Measurements from ENCODE around the gene NDRG2.

The NDRG2 gene

DNA sequence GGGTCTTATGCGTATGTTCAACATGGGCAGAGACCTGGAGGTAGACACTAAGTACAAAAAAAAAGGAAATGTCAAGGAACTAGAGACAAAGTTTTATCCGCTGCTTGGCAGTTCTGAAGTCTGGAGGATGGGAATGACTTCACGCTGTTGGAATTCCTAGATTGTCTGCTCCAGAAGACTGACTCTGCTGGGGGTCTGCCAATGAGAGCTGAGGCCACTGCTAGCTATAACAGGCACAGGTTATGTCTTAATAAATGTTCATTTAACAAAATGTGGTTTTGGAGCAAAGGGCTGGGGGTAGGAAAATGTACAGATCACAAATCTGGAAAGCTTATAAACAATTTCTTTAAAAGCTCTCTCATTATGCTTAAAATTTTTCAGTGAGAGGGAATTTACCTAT is 38.6 kb upstream of the NDRG2 start:
- no peak for DNase-seq (ENCODE audit: extremely low read depth, insufficient read length)
- H3K27me3 ChIP-seq (replicated peaks; ENCODE audit: control insufficient read depth, insufficient read depth, low read length): no peaks in the 10 kb centered on the region; the same call in 1 of the 2 replicates
- no peak overlapping the region for H3K4me3 ChIP-seq (replicated peaks; ENCODE audit: low read depth, low read length)
- no peaks in the 10 kb centered on the region for H3K36me3 ChIP-seq (ENCODE audit: control insufficient read depth, insufficient read depth, low read length)
- TF ChIP-seq, protein P1, sequence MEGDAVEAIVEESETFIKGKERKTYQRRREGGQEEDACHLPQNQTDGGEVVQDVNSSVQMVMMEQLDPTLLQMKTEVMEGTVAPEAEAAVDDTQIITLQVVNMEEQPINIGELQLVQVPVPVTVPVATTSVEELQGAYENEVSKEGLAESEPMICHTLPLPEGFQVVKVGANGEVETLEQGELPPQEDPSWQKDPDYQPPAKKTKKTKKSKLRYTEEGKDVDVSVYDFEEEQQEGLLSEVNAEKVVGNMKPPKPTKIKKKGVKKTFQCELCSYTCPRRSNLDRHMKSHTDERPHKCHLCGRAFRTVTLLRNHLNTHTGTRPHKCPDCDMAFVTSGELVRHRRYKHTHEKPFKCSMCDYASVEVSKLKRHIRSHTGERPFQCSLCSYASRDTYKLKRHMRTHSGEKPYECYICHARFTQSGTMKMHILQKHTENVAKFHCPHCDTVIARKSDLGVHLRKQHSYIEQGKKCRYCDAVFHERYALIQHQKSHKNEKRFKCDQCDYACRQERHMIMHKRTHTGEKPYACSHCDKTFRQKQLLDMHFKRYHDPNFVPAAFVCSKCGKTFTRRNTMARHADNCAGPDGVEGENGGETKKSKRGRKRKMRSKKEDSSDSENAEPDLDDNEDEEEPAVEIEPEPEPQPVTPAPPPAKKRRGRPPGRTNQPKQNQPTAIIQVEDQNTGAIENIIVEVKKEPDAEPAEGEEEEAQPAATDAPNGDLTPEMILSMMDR (IDR thresholded peaks at IDR 0.05; ENCODE audit: insufficient read depth, low read length, poor library complexity, severe bottlenecking): no peak

- no peak for DNase-seq (ENCODE audit: extremely low read depth, insufficient read length)
- H3K4me3 ChIP-seq (replicated peaks; ENCODE audit: low read depth, low read length): no peak overlapping the region
- TF ChIP-seq, protein P1 (IDR thresholded peaks at IDR 0.05; ENCODE audit: insufficient read depth, low read length, poor library complexity, severe bottlenecking): no peak
- no peaks in the 10 kb centered on the region for H3K36me3 ChIP-seq (ENCODE audit: control insufficient read depth, insufficient read depth, low read length)
- no peaks in the 10 kb centered on the region; the same call in 1 of the 2 replicates for H3K27me3 ChIP-seq (replicated peaks; ENCODE audit: control insufficient read depth, insufficient read depth, low read length)
These were observed 36.4 kb upstream of the NDRG2 start for GRCh38 chr14:21061347-21061668.

GRCh38 chr14:21060614-21061346 is 35.9 kb upstream of the NDRG2 start:
- no peaks in the 10 kb centered on the region; the same call in 1 of the 2 replicates for H3K27me3 ChIP-seq (replicated peaks; ENCODE audit: control insufficient read depth, insufficient read depth, low read length)
- H3K36me3 ChIP-seq (ENCODE audit: control insufficient read depth, insufficient read depth, low read length): no peaks in the 10 kb centered on the region
- TF ChIP-seq, protein P1 (IDR thresholded peaks at IDR 0.05; ENCODE audit: insufficient read depth, low read length, poor library complexity, severe bottlenecking): no peak
- no peak overlapping the region for H3K4me3 ChIP-seq (replicated peaks; ENCODE audit: low read depth, low read length)
- no peak for DNase-seq (ENCODE audit: extremely low read depth, insufficient read length)

- TF ChIP-seq, protein P1 (IDR thresholded peaks at IDR 0.05; ENCODE audit: insufficient read depth, low read length, poor library complexity, severe bottlenecking): no peak
- no peak for DNase-seq (ENCODE audit: extremely low read depth, insufficient read length)
These were observed 35.2 kb upstream of the NDRG2 start for GRCh38 chr14:21059842-21060613.

DNA sequence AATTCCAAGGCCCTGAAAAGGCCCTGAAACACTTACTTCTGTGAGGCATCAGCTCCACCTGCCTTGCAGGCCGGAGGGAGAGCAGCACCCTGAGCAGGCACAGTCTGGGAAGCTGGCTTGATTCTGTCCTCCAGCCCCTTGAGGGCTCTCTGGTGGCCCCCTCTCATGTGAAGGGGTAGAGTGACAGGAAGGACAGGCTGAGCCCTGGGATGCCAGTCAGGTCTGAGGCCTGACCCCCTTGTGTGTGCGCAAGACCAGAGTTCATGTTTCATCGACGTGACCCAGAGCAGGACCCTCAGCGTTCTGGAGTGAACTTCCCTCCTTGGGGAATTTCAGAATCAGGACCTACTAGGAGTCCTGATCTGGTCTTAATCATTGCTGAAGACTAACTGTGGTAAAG is 34.0 kb upstream of the NDRG2 start:
- H3K36me3 ChIP-seq (ENCODE audit: control insufficient read depth, insufficient read depth, low read length): no peaks in the 10 kb centered on the region
- TF ChIP-seq, protein P1 (IDR thresholded peaks at IDR 0.05; ENCODE audit: insufficient read depth, low read length, poor library complexity, severe bottlenecking): no peak
- H3K4me3 ChIP-seq (replicated peaks; ENCODE audit: low read depth, low read length): no peak overlapping the region
- no peak for DNase-seq (ENCODE audit: extremely low read depth, insufficient read length)
- no peaks in the 10 kb centered on the region for H3K27me3 ChIP-seq (replicated peaks; ENCODE audit: control insufficient read depth, insufficient read depth, low read length)

More at GRCh38 chr14:21059842-21060613, 35.2 kb upstream of the NDRG2 start:
- H3K36me3 ChIP-seq (ENCODE audit: control insufficient read depth, insufficient read depth, low read length): no peaks in the 10 kb centered on the region
- H3K4me3 ChIP-seq (replicated peaks; ENCODE audit: low read depth, low read length): no peak overlapping the region
- no peaks in the 10 kb centered on the region; the same call in 1 of the 2 replicates for H3K27me3 ChIP-seq (replicated peaks; ENCODE audit: control insufficient read depth, insufficient read depth, low read length)

Measured in GM06990 (cell line).